ENCODE data around the gene MBNL1.

GRCh38 chr3:152374262-152374990 is 105.7 kb downstream of the MBNL1 start:
- TF ChIP-seq, protein P1, sequence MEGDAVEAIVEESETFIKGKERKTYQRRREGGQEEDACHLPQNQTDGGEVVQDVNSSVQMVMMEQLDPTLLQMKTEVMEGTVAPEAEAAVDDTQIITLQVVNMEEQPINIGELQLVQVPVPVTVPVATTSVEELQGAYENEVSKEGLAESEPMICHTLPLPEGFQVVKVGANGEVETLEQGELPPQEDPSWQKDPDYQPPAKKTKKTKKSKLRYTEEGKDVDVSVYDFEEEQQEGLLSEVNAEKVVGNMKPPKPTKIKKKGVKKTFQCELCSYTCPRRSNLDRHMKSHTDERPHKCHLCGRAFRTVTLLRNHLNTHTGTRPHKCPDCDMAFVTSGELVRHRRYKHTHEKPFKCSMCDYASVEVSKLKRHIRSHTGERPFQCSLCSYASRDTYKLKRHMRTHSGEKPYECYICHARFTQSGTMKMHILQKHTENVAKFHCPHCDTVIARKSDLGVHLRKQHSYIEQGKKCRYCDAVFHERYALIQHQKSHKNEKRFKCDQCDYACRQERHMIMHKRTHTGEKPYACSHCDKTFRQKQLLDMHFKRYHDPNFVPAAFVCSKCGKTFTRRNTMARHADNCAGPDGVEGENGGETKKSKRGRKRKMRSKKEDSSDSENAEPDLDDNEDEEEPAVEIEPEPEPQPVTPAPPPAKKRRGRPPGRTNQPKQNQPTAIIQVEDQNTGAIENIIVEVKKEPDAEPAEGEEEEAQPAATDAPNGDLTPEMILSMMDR (IDR thresholded peaks at IDR 0.05; ENCODE audit: borderline replicate concordance, extremely low read depth, low read length, poor library complexity, severe bottlenecking): no peak
- TF ChIP-seq EZH2 (IDR thresholded peaks at IDR 0.05; ENCODE audit: borderline replicate concordance, low read depth, low read length, severe bottlenecking): no peak

Measured in DND-41 (cell line).